Parathyroid adenoma (tissue), 2 donors: ENCODE data around the gene SLC12A7.

ENCODE experiments used
- H2AFZ ChIP-seq: fragments of 300-600 bp; sonication (generic); one replicate; pipeline ENCODE4 v1.7.0; 2017; ENCODE audit warnings: antibody characterized with exemption, mild to moderate bottlenecking
- H3K27ac ChIP-seq: fragments of 300-600 bp; sonication (generic); one replicate; pipeline ENCODE4 v1.7.0; 2017
- H3K27me3 ChIP-seq: fragments of 300-600 bp; sonication (generic); one replicate; pipeline ENCODE4 v1.7.0; 2017; ENCODE audit warnings: low read length; ENCODE audit not compliant: control insufficient read depth, insufficient read depth
- H3K36me3 ChIP-seq: fragments of 300-600 bp; sonication (generic); one replicate; pipeline ENCODE4 v1.7.0; 2017; ENCODE audit warnings: low read length; ENCODE audit not compliant: control insufficient read depth, insufficient read depth
- H3K4me1 ChIP-seq: fragments of 300-600 bp; sonication (generic); one replicate; pipeline ENCODE4 v1.7.0; 2017; ENCODE audit warnings: control low read depth
- H3K4me2 ChIP-seq: fragments of 300-600 bp; sonication (generic); one replicate; pipeline ENCODE4 v1.7.0; 2017; ENCODE audit warnings: low read length
- H3K4me3 ChIP-seq: fragments of 300-600 bp; sonication (generic); one replicate; pipeline ENCODE4 v1.7.0; 2017; ENCODE audit warnings: low read depth, low read length
- H3K79me2 ChIP-seq: fragments of 300-600 bp; sonication (generic); one replicate; pipeline ENCODE4 v1.7.0; 2017; ENCODE audit warnings: control low read depth
- H3K9ac ChIP-seq: fragments of 300-600 bp; sonication (generic); one replicate; pipeline ENCODE4 v1.7.0; 2017; ENCODE audit warnings: mild to moderate bottlenecking
- H3K9me3 ChIP-seq: fragments of 300-600 bp; sonication (generic); one replicate; pipeline ENCODE4 v1.7.0; 2017; ENCODE audit warnings: low read length; ENCODE audit not compliant: control insufficient read depth
- TF ChIP-seq, protein P1 (sequence below): fragments of 300-600 bp; sonication (generic); IDR thresholded peaks from one replicate; pipeline ENCODE4 v1.7.0; 2017; ENCODE audit warnings: antibody characterized with exemption, mild to moderate bottlenecking
- donor health status: primary hyperparathyroidism.

SLC12A7 gene

DNA sequence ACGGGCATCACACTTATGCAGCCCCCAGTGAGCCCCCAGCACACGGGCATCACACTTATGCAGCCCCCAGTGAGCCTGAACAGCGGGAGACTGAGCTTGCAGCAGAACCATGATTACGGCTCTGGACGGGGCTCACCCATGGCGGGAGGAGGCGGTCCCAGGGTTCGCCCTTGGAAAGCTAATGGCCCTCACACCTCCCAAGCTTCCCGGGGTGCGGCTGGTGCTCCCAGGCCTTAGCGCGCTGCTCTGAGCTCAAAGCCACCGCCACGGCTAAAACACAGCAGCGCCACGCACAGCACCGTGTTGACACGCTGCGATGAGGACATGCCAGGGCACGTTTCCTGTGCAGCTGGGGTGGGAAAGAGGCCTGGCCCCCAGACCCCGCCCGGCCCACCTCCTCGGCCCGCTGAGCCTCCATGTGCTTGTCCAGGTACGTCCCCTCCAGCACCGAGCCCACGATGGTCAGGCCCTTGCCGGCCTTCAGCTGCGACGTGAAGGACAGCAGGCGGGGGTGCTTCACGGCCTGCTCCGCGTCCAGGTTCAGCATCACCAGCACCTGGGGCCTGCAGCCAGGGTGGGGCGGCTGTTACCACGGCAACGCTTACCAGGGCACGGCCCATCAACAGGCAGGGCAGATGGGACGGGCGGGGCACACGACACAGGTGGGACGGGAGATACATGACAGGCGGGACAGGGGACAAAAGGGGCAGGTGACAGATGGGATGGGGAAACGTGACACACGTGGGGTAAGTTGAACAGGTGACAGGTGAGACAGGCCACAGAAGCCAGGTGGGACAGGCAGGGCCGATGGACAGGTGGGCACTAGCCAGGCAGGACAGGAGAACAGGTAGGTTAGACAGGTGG is 38.4 kb downstream of the SLC12A7 start:
- no peaks in the 10 kb centered on the region for H3K4me1 ChIP-seq
- H2AFZ ChIP-seq = no peak overlapping the region
- H3K36me3 ChIP-seq = no peaks in the 10 kb centered on the region
- no peak overlapping the region for H3K4me2 ChIP-seq
- no peak overlapping the region for H3K9ac ChIP-seq
- no peak overlapping the region for H3K4me3 ChIP-seq
- no peaks in the 10 kb centered on the region for H3K27me3 ChIP-seq
- no peak overlapping the region for H3K27ac ChIP-seq
- H3K79me2 ChIP-seq = no peaks in the 10 kb centered on the region
- no peaks in the 10 kb centered on the region for H3K9me3 ChIP-seq
- TF ChIP-seq, protein P1, sequence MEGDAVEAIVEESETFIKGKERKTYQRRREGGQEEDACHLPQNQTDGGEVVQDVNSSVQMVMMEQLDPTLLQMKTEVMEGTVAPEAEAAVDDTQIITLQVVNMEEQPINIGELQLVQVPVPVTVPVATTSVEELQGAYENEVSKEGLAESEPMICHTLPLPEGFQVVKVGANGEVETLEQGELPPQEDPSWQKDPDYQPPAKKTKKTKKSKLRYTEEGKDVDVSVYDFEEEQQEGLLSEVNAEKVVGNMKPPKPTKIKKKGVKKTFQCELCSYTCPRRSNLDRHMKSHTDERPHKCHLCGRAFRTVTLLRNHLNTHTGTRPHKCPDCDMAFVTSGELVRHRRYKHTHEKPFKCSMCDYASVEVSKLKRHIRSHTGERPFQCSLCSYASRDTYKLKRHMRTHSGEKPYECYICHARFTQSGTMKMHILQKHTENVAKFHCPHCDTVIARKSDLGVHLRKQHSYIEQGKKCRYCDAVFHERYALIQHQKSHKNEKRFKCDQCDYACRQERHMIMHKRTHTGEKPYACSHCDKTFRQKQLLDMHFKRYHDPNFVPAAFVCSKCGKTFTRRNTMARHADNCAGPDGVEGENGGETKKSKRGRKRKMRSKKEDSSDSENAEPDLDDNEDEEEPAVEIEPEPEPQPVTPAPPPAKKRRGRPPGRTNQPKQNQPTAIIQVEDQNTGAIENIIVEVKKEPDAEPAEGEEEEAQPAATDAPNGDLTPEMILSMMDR = no peak

DNA sequence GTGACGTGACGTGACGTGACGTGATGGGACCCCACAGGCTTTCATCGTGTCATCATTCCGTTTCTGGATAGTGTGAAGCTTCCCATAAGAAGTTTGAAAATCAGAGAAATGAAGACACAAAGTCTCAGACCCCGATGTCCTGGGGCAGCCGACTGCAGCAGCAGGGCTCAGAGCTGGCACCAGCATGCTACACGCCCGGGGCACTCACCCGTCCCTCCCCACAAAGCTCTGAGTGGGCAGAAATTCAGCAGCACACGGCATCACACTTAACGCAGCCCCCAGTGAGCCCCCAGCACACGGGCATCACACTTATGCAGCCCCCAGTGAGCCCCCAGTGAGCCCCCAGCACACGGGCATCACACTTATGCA is 42.2 kb downstream of the SLC12A7 start:
- no peaks in the 10 kb centered on the region for H3K4me1 ChIP-seq

DNA sequence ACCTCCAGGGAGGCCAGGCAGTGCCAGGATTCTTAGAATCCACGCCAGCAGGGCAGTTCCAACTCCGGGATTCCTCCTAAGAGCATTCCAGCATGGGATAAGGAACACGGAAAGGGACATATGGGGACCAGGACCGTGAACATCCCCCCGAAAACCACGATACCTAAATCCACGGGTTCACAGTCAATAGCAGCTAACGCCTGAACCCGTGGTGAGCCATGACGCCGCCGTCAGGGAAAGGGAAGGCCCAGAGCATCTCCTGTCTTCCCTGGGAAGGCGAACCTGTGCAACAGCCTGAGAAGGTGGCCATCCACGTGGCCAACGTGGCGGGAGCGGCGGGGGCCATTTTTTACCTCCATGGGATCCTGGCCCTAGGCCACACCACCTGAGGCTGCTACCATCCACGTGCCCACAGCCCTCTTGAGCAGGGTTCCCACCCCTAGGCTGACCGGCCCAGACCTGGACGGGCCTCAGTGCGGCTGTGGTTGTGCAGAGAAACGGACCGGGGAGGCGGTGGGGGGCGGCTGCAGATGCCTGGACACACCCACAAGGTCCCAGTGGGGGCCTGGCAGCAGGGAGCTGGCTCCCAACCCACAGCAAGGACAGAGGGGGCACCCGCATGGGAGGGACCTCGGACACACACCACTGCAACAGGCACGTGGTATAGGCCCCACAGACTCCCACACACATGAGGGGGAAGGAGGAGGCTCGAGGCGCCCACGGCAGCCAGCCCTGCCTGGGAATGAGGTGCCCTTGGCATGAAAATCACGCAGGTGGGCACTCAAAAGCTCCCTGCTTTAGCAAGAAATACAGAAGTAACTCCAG is 42.8 kb downstream of the SLC12A7 start:
- Histone ChIP-seq H3K27ac (no peak overlapping the region), H3K27me3 (no peaks in the 10 kb centered on the region), H3K79me2 (no peaks in the 10 kb centered on the region), H2AFZ (no peak overlapping the region), H3K9me3 (no peaks in the 10 kb centered on the region), H3K9ac (no peak overlapping the region), H3K4me1 (no peaks in the 10 kb centered on the region), H3K4me2 (no peak overlapping the region), H3K36me3 (no peaks in the 10 kb centered on the region), H3K4me3 (no peak overlapping the region)
- TF ChIP-seq, protein P1 = no peak

More for the DNA sequence above, 42.2 kb downstream of the SLC12A7 start:
- H3K4me2 ChIP-seq = no peak overlapping the region
- H3K36me3 ChIP-seq = no peaks in the 10 kb centered on the region
- H3K27ac ChIP-seq = no peak overlapping the region
- no peaks in the 10 kb centered on the region for H3K9me3 ChIP-seq
- H2AFZ ChIP-seq = no peak overlapping the region
- H3K27me3 ChIP-seq = no peaks in the 10 kb centered on the region
- no peak overlapping the region for H3K9ac ChIP-seq
- no peak overlapping the region for H3K4me3 ChIP-seq
- no peaks in the 10 kb centered on the region for H3K79me2 ChIP-seq
- TF ChIP-seq, protein P1 = no peak

DNA sequence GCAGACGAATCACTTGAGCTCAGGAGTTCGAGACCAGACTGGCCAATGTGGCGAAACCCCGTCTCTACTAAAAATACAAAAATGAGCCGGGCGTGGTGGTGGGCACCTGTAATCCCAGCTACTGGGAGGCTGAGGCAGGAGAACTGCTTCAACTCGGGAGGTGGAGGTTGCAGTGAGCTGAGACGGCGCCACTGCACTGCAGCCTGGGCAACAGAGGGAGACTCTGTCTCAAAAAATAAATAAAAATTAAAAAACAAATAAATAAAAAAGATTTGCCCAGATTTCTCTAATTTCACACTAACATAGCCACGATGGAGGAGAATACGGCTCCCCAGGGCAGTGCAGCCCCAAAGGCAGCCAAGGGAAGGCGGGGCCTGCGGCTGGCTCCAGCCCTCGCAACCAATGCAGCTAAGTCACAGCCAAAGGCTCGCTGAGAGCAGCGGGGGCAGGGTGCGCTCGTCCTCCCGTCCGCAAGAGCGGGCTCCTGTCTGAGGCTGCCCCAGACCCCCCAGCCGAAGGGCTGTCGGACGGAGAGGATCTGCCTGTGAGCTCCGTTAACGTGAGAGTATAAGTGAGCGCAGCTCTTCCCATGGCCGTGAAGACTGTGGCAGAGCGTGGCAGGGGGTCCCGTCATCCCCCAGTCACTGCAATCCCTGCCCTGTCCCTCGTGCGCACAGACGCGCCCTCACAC is 43.5 kb downstream of the SLC12A7 start:
- Histone ChIP-seq H3K4me1 (no peaks in the 10 kb centered on the region), H3K9me3 (no peaks in the 10 kb centered on the region), H3K27ac (no peak overlapping the region), H3K4me3 (no peak overlapping the region), H3K36me3 (no peaks in the 10 kb centered on the region), H3K4me2 (no peak overlapping the region), H3K9ac (no peak overlapping the region), H3K79me2 (no peaks in the 10 kb centered on the region), H2AFZ (no peak overlapping the region), H3K27me3 (no peaks in the 10 kb centered on the region)
- TF ChIP-seq, protein P1 = no peak
